ENCODE data around the gene PRKN.

Gene PRKN

DNA sequence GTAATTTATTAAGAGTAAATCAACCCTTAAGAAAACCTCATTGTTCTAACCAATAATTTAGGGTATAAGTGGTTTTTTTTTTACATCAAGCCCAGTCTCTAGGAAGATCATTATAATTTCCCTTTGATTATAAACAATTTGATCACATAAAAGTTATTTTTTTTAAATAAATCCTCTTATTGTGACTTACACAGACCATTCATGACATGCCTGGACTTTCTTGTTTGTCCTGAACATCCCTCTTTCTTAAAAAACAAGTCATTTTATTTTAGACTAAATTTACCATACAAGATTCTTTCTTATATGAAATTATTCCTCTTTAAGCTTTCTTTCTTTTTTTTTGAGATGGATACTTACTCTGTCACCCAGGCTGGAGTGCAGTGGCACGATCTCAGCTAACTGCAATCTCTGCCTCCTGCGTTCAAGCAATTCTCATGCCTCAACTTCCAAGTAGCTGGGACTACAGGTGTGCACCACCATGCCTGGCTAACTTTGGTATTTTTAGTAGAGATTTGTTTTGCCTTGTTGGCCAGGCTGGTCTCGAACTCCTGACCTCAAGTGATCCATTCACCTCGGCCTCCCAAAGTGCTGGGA is 1400.1 kb downstream of the PRKN start:
- Histone ChIP-seq H3K14ac (ENCODE audit: low read length in 2 of 2) (no peak overlapping the region), H2AK5ac (ENCODE audit: low read length, severe bottlenecking) (no peak overlapping the region), H2BK5ac (ENCODE audit: low read depth, low read length, poor library complexity, severe bottlenecking) (no peak overlapping the region), H2AFZ (ENCODE audit: low read depth, low read length) (no peak overlapping the region), H3K27me3 (ENCODE audit: control insufficient read depth in 1 of 2, insufficient read depth in 1 of 2, low read length in 2 of 2) (no peaks in the 10 kb centered on the region), H3K4ac (ENCODE audit: low read depth in 1 of 2, low read length in 2 of 2) (no peak overlapping the region), H2BK12ac (ENCODE audit: low read length in 2 of 2) (no peak overlapping the region), H3K4me3 (ENCODE audit: insufficient read depth in 1 of 2, low read depth in 1 of 2, low read length in 2 of 2) (no peak overlapping the region), H3K23ac (ENCODE audit: low read length in 2 of 2) (no peak overlapping the region), H3K36me3 (ENCODE audit: control insufficient read depth in 1 of 2, insufficient read depth in 2 of 2, low read depth in 1 of 2, low read length in 2 of 2) (no peaks in the 10 kb centered on the region), H3K4me2 (ENCODE audit: low read length, poor library complexity, severe bottlenecking) (no peak overlapping the region), H2BK15ac (ENCODE audit: low read depth, poor library complexity, severe bottlenecking) (no peak overlapping the region), H4K91ac (ENCODE audit: low read length) (no peak overlapping the region), H3K4me1 (ENCODE audit: control insufficient read depth, insufficient read depth, low read depth, low read length) (no peaks in the 10 kb centered on the region), H3K18ac (ENCODE audit: low read depth in 1 of 2, low read length in 2 of 2) (no peak overlapping the region), H3K9ac (ENCODE audit: low read length) (no peak overlapping the region), H3K9me3 (ENCODE audit: control insufficient read depth, low read length) (peaks cover 16% of the 10 kb centered on the region), H4K8ac (ENCODE audit: low read length) (no peak overlapping the region), H3K27ac (ENCODE audit: low read length, poor library complexity, severe bottlenecking) (no peak overlapping the region), H2BK120ac (ENCODE audit: low read depth, low read length) (no peak overlapping the region), H3K79me1 (replicated peaks; ENCODE audit: low read length, poor library complexity, severe bottlenecking) (no peaks in the 10 kb centered on the region)
- 93% methylated on average over 2 of the region's 4 CpGs for WGBS
- peak; percentile 1 for DNase-seq

DNA sequence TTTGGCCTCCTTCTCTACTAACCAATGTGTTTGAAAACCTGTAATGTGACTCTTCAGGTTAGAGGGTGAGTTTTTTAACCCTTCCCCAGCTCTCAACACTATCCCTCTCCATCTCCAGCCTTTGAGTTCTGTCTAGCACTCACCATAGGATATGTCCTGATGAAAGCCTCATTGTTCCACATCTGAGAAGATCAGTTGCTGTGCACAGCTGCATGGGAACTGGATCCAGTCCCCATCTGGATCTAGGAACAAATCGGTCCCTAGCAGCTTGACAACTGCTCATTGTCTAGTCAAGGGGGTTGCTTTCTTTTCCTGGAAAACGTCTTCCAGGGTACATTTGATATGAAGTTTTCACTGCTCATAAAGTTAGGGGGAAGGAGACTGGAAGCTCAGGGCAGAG is 1408.3 kb downstream of the PRKN start:
- H3K18ac ChIP-seq (ENCODE audit: low read depth in 1 of 2, low read length in 2 of 2), result no peak overlapping the region
- WGBS, result 57% methylated on average over 2 of the region's 2 CpGs
- no peaks in the 10 kb centered on the region for H3K36me3 ChIP-seq (ENCODE audit: control insufficient read depth in 1 of 2, insufficient read depth in 2 of 2, low read depth in 1 of 2, low read length in 2 of 2)
- no peak overlapping the region for H3K9ac ChIP-seq (ENCODE audit: low read length)
- no peak overlapping the region for H2AK5ac ChIP-seq (ENCODE audit: low read length, severe bottlenecking)
- DNase-seq, result no peak
- H2AFZ ChIP-seq (ENCODE audit: low read depth, low read length), result no peak overlapping the region
- H3K9me3 ChIP-seq (ENCODE audit: control insufficient read depth, low read length), result no peaks in the 10 kb centered on the region
- no peak overlapping the region for H2BK12ac ChIP-seq (ENCODE audit: low read length in 2 of 2)
- no peak overlapping the region for H4K8ac ChIP-seq (ENCODE audit: low read length)
- no peak overlapping the region for H4K91ac ChIP-seq (ENCODE audit: low read length)
- no peak overlapping the region for H3K4me2 ChIP-seq (ENCODE audit: low read length, poor library complexity, severe bottlenecking)
- H3K4me3 ChIP-seq (ENCODE audit: insufficient read depth in 1 of 2, low read depth in 1 of 2, low read length in 2 of 2), result no peak overlapping the region
- no peaks in the 10 kb centered on the region for H3K4me1 ChIP-seq (ENCODE audit: control insufficient read depth, insufficient read depth, low read depth, low read length)
- no peaks in the 10 kb centered on the region for H3K79me1 ChIP-seq (replicated peaks; ENCODE audit: low read length, poor library complexity, severe bottlenecking)
- no peak overlapping the region for H3K4ac ChIP-seq (ENCODE audit: low read depth in 1 of 2, low read length in 2 of 2)
- H3K14ac ChIP-seq (ENCODE audit: low read length in 2 of 2), result no peak overlapping the region
- H2BK5ac ChIP-seq (ENCODE audit: low read depth, low read length, poor library complexity, severe bottlenecking), result no peak overlapping the region
- H3K27me3 ChIP-seq (ENCODE audit: control insufficient read depth in 1 of 2, insufficient read depth in 1 of 2, low read length in 2 of 2), result no peaks in the 10 kb centered on the region
- H2BK15ac ChIP-seq (ENCODE audit: low read depth, poor library complexity, severe bottlenecking), result no peak overlapping the region
- no peak overlapping the region for H3K27ac ChIP-seq (ENCODE audit: low read length, poor library complexity, severe bottlenecking)
- no peak overlapping the region for H2BK120ac ChIP-seq (ENCODE audit: low read depth, low read length)
- H3K23ac ChIP-seq (ENCODE audit: low read length in 2 of 2), result no peak overlapping the region

DNA sequence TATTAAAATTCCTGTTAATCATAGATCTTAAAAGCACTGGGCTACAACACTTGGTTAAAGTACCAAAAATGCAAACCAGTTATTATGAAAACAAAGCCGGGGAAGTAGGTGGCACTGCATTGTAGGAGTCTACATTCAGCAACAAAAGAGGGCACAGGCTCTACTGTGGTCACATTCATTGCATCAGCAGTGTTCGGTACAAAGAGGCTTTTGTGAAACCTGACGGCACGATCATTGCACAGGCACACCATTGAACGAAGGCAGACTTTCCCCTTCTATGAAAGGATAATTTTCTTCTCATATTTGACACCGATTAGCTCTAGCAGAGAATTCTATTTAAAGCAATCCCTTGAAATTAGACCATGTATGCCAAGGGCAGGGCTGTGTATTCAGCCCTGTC is 1409.1 kb downstream of the PRKN start:
- Histone ChIP-seq H3K18ac (ENCODE audit: low read depth in 1 of 2, low read length in 2 of 2) (no peak overlapping the region), H3K4me2 (ENCODE audit: low read length, poor library complexity, severe bottlenecking) (no peak overlapping the region), H3K4me3 (ENCODE audit: insufficient read depth in 1 of 2, low read depth in 1 of 2, low read length in 2 of 2) (no peak overlapping the region), H2BK15ac (ENCODE audit: low read depth, poor library complexity, severe bottlenecking) (no peak overlapping the region), H3K9me3 (ENCODE audit: control insufficient read depth, low read length) (no peaks in the 10 kb centered on the region), H3K27ac (ENCODE audit: low read length, poor library complexity, severe bottlenecking) (no peak overlapping the region), H3K4me1 (ENCODE audit: control insufficient read depth, insufficient read depth, low read depth, low read length) (no peaks in the 10 kb centered on the region), H2AK5ac (ENCODE audit: low read length, severe bottlenecking) (no peak overlapping the region), H3K23ac (ENCODE audit: low read length in 2 of 2) (no peak overlapping the region), H3K36me3 (ENCODE audit: control insufficient read depth in 1 of 2, insufficient read depth in 2 of 2, low read depth in 1 of 2, low read length in 2 of 2) (no peaks in the 10 kb centered on the region), H3K9ac (ENCODE audit: low read length) (no peak overlapping the region), H2BK12ac (ENCODE audit: low read length in 2 of 2) (no peak overlapping the region), H4K91ac (ENCODE audit: low read length) (no peak overlapping the region), H3K27me3 (ENCODE audit: control insufficient read depth in 1 of 2, insufficient read depth in 1 of 2, low read length in 2 of 2) (no peaks in the 10 kb centered on the region), H3K14ac (ENCODE audit: low read length in 2 of 2) (no peak overlapping the region), H2BK120ac (ENCODE audit: low read depth, low read length) (no peak overlapping the region), H4K8ac (ENCODE audit: low read length) (no peak overlapping the region), H3K79me1 (replicated peaks; ENCODE audit: low read length, poor library complexity, severe bottlenecking) (no peaks in the 10 kb centered on the region), H2AFZ (ENCODE audit: low read depth, low read length) (no peak overlapping the region), H3K4ac (ENCODE audit: low read depth in 1 of 2, low read length in 2 of 2) (no peak overlapping the region), H2BK5ac (ENCODE audit: low read depth, low read length, poor library complexity, severe bottlenecking) (no peak overlapping the region)
- no peak for DNase-seq
- WGBS, result 78% methylated on average over 6 of the region's 6 CpGs

DNA sequence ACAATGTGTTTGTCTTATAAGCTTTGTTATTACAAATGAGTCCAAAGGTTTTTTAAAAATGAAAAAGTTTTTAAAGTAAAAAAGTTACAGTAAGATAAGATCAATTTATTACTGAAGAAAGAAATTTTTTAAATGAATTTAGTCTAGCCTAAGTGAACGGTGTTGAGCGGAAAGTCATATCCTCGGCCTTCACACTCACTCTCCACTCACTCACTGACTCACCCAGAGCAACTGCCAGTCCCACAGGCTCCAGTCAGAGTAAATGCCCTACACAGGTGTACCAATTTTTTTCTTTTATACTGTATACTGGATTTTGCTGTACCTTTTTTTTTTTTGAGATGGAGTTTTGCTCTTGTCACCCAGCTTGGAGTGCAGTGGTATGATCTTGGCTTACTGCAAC is 1411.0 kb downstream of the PRKN start:
- no peak overlapping the region for H3K4me2 ChIP-seq (ENCODE audit: low read length, poor library complexity, severe bottlenecking)
- no peaks in the 10 kb centered on the region for H3K27me3 ChIP-seq (ENCODE audit: control insufficient read depth in 1 of 2, insufficient read depth in 1 of 2, low read length in 2 of 2)
- WGBS, result 88% methylated on average over 3 of the region's 3 CpGs
- no peak overlapping the region for H2BK5ac ChIP-seq (ENCODE audit: low read depth, low read length, poor library complexity, severe bottlenecking)
- no peak overlapping the region for H3K18ac ChIP-seq (ENCODE audit: low read depth in 1 of 2, low read length in 2 of 2)
- H4K91ac ChIP-seq (ENCODE audit: low read length), result no peak overlapping the region
- no peak overlapping the region for H4K8ac ChIP-seq (ENCODE audit: low read length)
- H2BK12ac ChIP-seq (ENCODE audit: low read length in 2 of 2), result no peak overlapping the region
- H2BK120ac ChIP-seq (ENCODE audit: low read depth, low read length), result no peak overlapping the region
- no peak overlapping the region for H3K4ac ChIP-seq (ENCODE audit: low read depth in 1 of 2, low read length in 2 of 2)
- no peaks in the 10 kb centered on the region for H3K79me1 ChIP-seq (replicated peaks; ENCODE audit: low read length, poor library complexity, severe bottlenecking)
- no peak overlapping the region for H2AFZ ChIP-seq (ENCODE audit: low read depth, low read length)
- DNase-seq, result no peak
- H3K36me3 ChIP-seq (ENCODE audit: control insufficient read depth in 1 of 2, insufficient read depth in 2 of 2, low read depth in 1 of 2, low read length in 2 of 2), result no peaks in the 10 kb centered on the region
- H2AK5ac ChIP-seq (ENCODE audit: low read length, severe bottlenecking), result no peak overlapping the region
- H3K4me1 ChIP-seq (ENCODE audit: control insufficient read depth, insufficient read depth, low read depth, low read length), result no peaks in the 10 kb centered on the region
- no peaks in the 10 kb centered on the region for H3K9me3 ChIP-seq (ENCODE audit: control insufficient read depth, low read length)
- no peak overlapping the region for H3K9ac ChIP-seq (ENCODE audit: low read length)
- H2BK15ac ChIP-seq (ENCODE audit: low read depth, poor library complexity, severe bottlenecking), result no peak overlapping the region
- no peak overlapping the region for H3K27ac ChIP-seq (ENCODE audit: low read length, poor library complexity, severe bottlenecking)
- H3K4me3 ChIP-seq (ENCODE audit: insufficient read depth in 1 of 2, low read depth in 1 of 2, low read length in 2 of 2), result no peak overlapping the region
- no peak overlapping the region for H3K14ac ChIP-seq (ENCODE audit: low read length in 2 of 2)
- H3K23ac ChIP-seq (ENCODE audit: low read length in 2 of 2), result no peak overlapping the region
